Left ventricle myocardium inferior (tissue), 1 donor: Measurements from ENCODE around the gene TMEM161A. TPM values are rescaled to one million over a fixed set of nuclear protein-coding genes. Genes with fewer than 3 reads are reported as not detected.

Experiments
- DNase-seq: peaks from one replicate; pipeline ENCODE4 v3.0.0-alpha.2; 2020
- H3K27ac ChIP-seq: fragments of 200-600 bp; replicated peaks from 2 replicates; pipeline ENCODE4 v1.8.0; 2021
- H3K27me3 ChIP-seq: fragments of 200-600 bp; 2 replicates; pipeline ENCODE4 v1.8.0; 2021; ENCODE audit warnings: low read depth
- H3K36me3 ChIP-seq: fragments of 200-600 bp; 2 replicates; pipeline ENCODE4 v1.8.0; 2021
- H3K4me1 ChIP-seq: fragments of 200-600 bp; 2 replicates; pipeline ENCODE4 v1.8.0; 2021
- H3K4me3 ChIP-seq: fragments of 200-600 bp; 2 replicates; pipeline ENCODE4 v1.8.0; 2021; ENCODE audit warnings: mild to moderate bottlenecking, moderate library complexity
- H3K9me3 ChIP-seq: fragments of 200-600 bp; replicated peaks from 2 replicates; pipeline ENCODE4 v1.8.0; 2021
- CTCF ChIP-seq: fragments of 200-600 bp; IDR thresholded peaks from 2 replicates; pipeline ENCODE4 v1.8.0; 2021; ENCODE audit warnings: antibody characterized with exemption, mild to moderate bottlenecking, borderline replicate concordance
- intact Hi-C: fragments of 100-400 bp; cut with micrococcal nuclease; formaldehyde crosslinking; loops from one replicate; pipeline ENCODE4 v1.11.0; 2022
- total RNA-seq: library from RNA; stranded (reverse); fragmentation: NEBNext Ultra II Directional; extraction: Animal tissue kit (Norgen Biotek cat#: 25700); gene quantifications from one replicate; pipeline ENCODE4 v1.2.1, GENCODE V29; 2021
- donor health status: DM: no; HTN: yes; CAD: no; lungs with severe emphysema.

TMEM161A gene
- total RNA-seq, 1 donor from 2014 or later = 22.9 TPM

- Histone ChIP-seq H3K9me3 (no peaks in the 10 kb centered on the region), H3K4me3 (no peak overlapping the region), H3K27me3 (no peaks in the 10 kb centered on the region), H3K27ac (no peak overlapping the region), H3K36me3 (peaks cover 37% of the 10 kb centered on the region), H3K4me1 (no peaks in the 10 kb centered on the region)
- DNase-seq = no peak
- TF ChIP-seq CTCF = no peak
- intact Hi-C loops = no loop called here
Observed at GRCh38 chr19:19096641-19097627, 41.3 kb downstream of the TMEM161A start.

GRCh38 chr19:19095691-19096090 is 42.6 kb downstream of the TMEM161A start:
- Histone ChIP-seq H3K4me3 (no peak overlapping the region), H3K4me1 (no peaks in the 10 kb centered on the region), H3K9me3 (no peaks in the 10 kb centered on the region), H3K36me3 (peaks cover 28% of the 10 kb centered on the region), H3K27me3 (no peaks in the 10 kb centered on the region), H3K27ac (no peak overlapping the region)
- intact Hi-C loops = no loop called here
- no peak for DNase-seq
- no peak for TF ChIP-seq CTCF

GRCh38 chr19:19094513-19094912 is 43.8 kb downstream of the TMEM161A start:
- Histone ChIP-seq H3K36me3 (peaks cover 21% of the 10 kb centered on the region), H3K4me3 (no peak overlapping the region), H3K27me3 (no peaks in the 10 kb centered on the region), H3K27ac (no peak overlapping the region), H3K4me1 (peaks cover 4% of the 10 kb centered on the region), H3K9me3 (no peaks in the 10 kb centered on the region)
- intact Hi-C loops = no loop called here
- DNase-seq = no peak
- no peak for TF ChIP-seq CTCF

- Histone ChIP-seq H3K4me3 (no peak overlapping the region), H3K27ac (no peak overlapping the region), H3K27me3 (no peaks in the 10 kb centered on the region), H3K36me3 (peaks cover 3% of the 10 kb centered on the region), H3K9me3 (no peaks in the 10 kb centered on the region), H3K4me1 (peaks cover 22% of the 10 kb centered on the region)
- DNase-seq = no peak
- intact Hi-C loops = no loop called here
- no peak for TF ChIP-seq CTCF
Observed at GRCh38 chr19:19087676-19088075, 50.6 kb downstream of the TMEM161A start.

- peak; percentile 70 for DNase-seq
- intact Hi-C loops = no loop called here
- H3K9me3 ChIP-seq = no peaks in the 10 kb centered on the region
- TF ChIP-seq CTCF = no peak
- peak overlapping the region; percentile 11 for H3K27ac ChIP-seq
- H3K4me3 ChIP-seq = no peak overlapping the region
- H3K36me3 ChIP-seq = peaks cover 3% of the 10 kb centered on the region
- peaks cover 32% of the 10 kb centered on the region for H3K4me1 ChIP-seq
- no peaks in the 10 kb centered on the region for H3K27me3 ChIP-seq
Observed at GRCh38 chr19:19083413-19084178, 54.7 kb downstream of the TMEM161A start.
